CD14-positive monocyte (primary cell): Measurements from ENCODE around the gene POU1F1. TPM values are rescaled to one million over a fixed set of nuclear protein-coding genes. Genes with fewer than 3 reads are reported as not detected.

Experiments
- DNase-seq, 3 donors: peaks; one replicate each; pipeline ENCODE4 v3.0.0-alpha.2; 2011 to 2022
- H2AFZ ChIP-seq: 2 replicates; pipeline ENCODE4 v1.6.0; 2012; ENCODE audit warnings: mild to moderate bottlenecking, low read depth, low read length, inconsistent platforms; ENCODE audit not compliant: insufficient read depth, poor library complexity, severe bottlenecking
- H3K27ac ChIP-seq, 2 donors: 1 replicate in 1 of 2; 2 replicates in 1 of 2; pipeline ENCODE4 v1.5.1; 2012 to 2013; ENCODE audit warnings: low read length in 2 of 2, control low read depth in 1 of 2, inconsistent platforms in 1 of 2, low read depth in 1 of 2, mild to moderate bottlenecking in 1 of 2
- H3K27me3 ChIP-seq, 2 donors: one replicate each; pipeline versions ENCODE4 v1.6.0 to v1.6.1; 2011 to 2013; ENCODE audit warnings: low read length in 2 of 2; ENCODE audit not compliant: control insufficient read depth in 2 of 2, insufficient read depth in 2 of 2
- H3K36me3 ChIP-seq, 2 donors: replicated peaks in 1 of 2; 1 replicate in 1 of 2; 2 replicates in 1 of 2; pipeline versions ENCODE4 v1.5.1 to v1.6.1; 2012 to 2013; ENCODE audit warnings: low read length in 2 of 2, control low read depth in 1 of 2, inconsistent platforms in 1 of 2, mild to moderate bottlenecking in 1 of 2; ENCODE audit not compliant: insufficient read depth in 2 of 2, control insufficient read depth in 1 of 2
- H3K4me1 ChIP-seq, 2 donors: 1 replicate in 1 of 2; 2 replicates in 1 of 2; pipeline versions ENCODE4 v1.5.1 to v1.6.1; 2012 to 2013; ENCODE audit warnings: low read length in 2 of 2, control low read depth in 1 of 2, inconsistent platforms in 1 of 2, mild to moderate bottlenecking in 1 of 2, moderate library complexity in 1 of 2; ENCODE audit not compliant: insufficient read depth in 2 of 2, control insufficient read depth in 1 of 2
- H3K4me2 ChIP-seq: replicated peaks from 2 replicates; pipeline ENCODE3; 2012; ENCODE audit warnings: low read length, moderate library complexity, mild to moderate bottlenecking; ENCODE audit not compliant: poor library complexity, severe bottlenecking; ENCODE audit errors: extremely low read depth
- H3K4me3 ChIP-seq, 3 experiments: fragments of 200-600 bp in 1 of 3; sonication (generic) in 1 of 3; replicated peaks in 1 of 3; 1 replicate in 2 of 3; 2 replicates in 1 of 3; pipeline ENCODE4 v1.5.1; 2011 to 2013; ENCODE audit warnings: low read length in 3 of 3, mild to moderate bottlenecking in 3 of 3, control low read depth in 2 of 3, low read depth in 2 of 3, inconsistent platforms in 1 of 3, moderate library complexity in 1 of 3
- H3K79me2 ChIP-seq: 2 replicates; pipeline ENCODE4 v1.6.0; 2012; ENCODE audit warnings: mild to moderate bottlenecking, control low read depth, inconsistent platforms, low read length, moderate library complexity; ENCODE audit not compliant: insufficient read depth
- H3K9ac ChIP-seq: 2 replicates; pipeline ENCODE4 v1.6.0; 2017; ENCODE audit warnings: low read length, mild to moderate bottlenecking; ENCODE audit not compliant: insufficient read depth, poor library complexity, severe bottlenecking
- H3K9me3 ChIP-seq, 2 donors: replicated peaks in 1 of 2; 1 replicate in 1 of 2; 2 replicates in 1 of 2; pipeline versions ENCODE4 v1.5.1 to v1.6.1; 2012 to 2013; ENCODE audit warnings: low read length in 2 of 2, control low read depth in 1 of 2; ENCODE audit not compliant: control insufficient read depth in 1 of 2, insufficient read depth in 1 of 2
- H4K20me1 ChIP-seq: 2 replicates; pipeline ENCODE4 v1.6.0; 2012; ENCODE audit warnings: mild to moderate bottlenecking, low read length, control low read depth, moderate library complexity; ENCODE audit not compliant: insufficient read depth
- H3K27ac Mint-ChIP-seq, 7 donors: one replicate each; pipeline ENCODE4 v1.8.0; 2020; ENCODE audit warnings: mild to moderate bottlenecking in 7 of 7, mixed read lengths in 7 of 7, moderate library complexity in 6 of 7, inconsistent platforms in 2 of 7
- H3K27me3 Mint-ChIP-seq, 3 donors: one replicate each; pipeline ENCODE4 v1.8.0; 2021 to 2022; ENCODE audit warnings: low read depth in 3 of 3, mild to moderate bottlenecking in 3 of 3, mixed read lengths in 3 of 3, moderate library complexity in 3 of 3, inconsistent platforms in 1 of 3
- H3K36me3 Mint-ChIP-seq, 2 donors: one replicate each; pipeline ENCODE4 v1.8.0; 2020; ENCODE audit warnings: mixed read lengths in 2 of 2, inconsistent platforms in 1 of 2, mild to moderate bottlenecking in 1 of 2
- H3K4me1 Mint-ChIP-seq: one replicate; pipeline ENCODE4 v1.8.0; 2020; ENCODE audit warnings: mild to moderate bottlenecking, mixed read lengths
- H3K4me3 Mint-ChIP-seq, 2 donors: one replicate each; pipeline ENCODE4 v1.8.0; 2020; ENCODE audit warnings: mild to moderate bottlenecking in 2 of 2, mixed read lengths in 2 of 2, moderate library complexity in 1 of 2
- H3K9me3 Mint-ChIP-seq, 7 donors: one replicate each; pipeline ENCODE4 v1.8.0; 2020 to 2022; ENCODE audit warnings: mixed read lengths in 7 of 7, mild to moderate bottlenecking in 6 of 7, moderate library complexity in 6 of 7, inconsistent platforms in 2 of 7
- WGBS: methylation state at CpG from one replicate; pipeline ENCODE4 v1.1.5; 2013; ENCODE audit warnings: missing lambda C conversion rate; ENCODE audit not compliant: insufficient coverage; 5-methylcytosine and 5-hydroxymethylcytosine counted together
- intact Hi-C, 2 donors: fragments of 100-400 bp; cut with micrococcal nuclease; formaldehyde crosslinking; loops; one replicate each; pipeline versions ENCODE4 v1.15.0 to v1.15.1; 2023
- polyA plus RNA-seq, 3 donors: library from polyadenylated mRNA; depleted of rRNA in 1 of 3; unstranded in 2 of 3; stranded (reverse) in 1 of 3; fragments of 300-500 nt in 2 of 3; fragments of >200 nt in 1 of 3; fragmentation: Illumina TruSeq in 2 of 3; gene quantifications; 1 replicate in 2 of 3; 2 replicates in 1 of 3; pipeline ENCODE4 v1.2.3, GENCODE V29; 2012 to 2021
- TF ChIP-seq, protein P1 (sequence below): fragments of 200-600 bp; IDR thresholded peaks from one replicate; pipeline ENCODE4 v1.8.0; 2022; ENCODE audit warnings: antibody characterized with exemption, mild to moderate bottlenecking

POU1F1 gene
- polyA plus RNA-seq, 3 donors: not detected

DNA sequence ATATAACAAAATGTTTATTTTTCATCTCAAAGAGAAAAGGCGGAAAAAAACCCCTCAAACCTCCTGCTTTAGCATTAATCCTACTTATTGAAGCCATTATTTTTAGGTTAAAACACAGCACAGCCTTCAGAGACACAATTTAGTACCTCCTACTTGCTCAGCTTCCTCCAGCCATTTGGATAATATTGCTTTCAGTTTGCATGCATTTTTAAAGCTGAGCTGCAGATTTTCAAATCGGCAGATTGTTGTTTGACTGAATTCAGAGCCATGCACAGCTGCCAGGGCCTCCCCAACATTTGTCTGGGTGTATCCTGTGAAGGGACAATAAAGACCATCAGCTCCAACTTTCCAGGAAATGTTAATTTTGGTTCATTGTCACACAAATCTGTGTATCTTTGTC, 14.5 kb downstream of the POU1F1 start:
- intact Hi-C loops: no loop called here
- no peak overlapping the region for H3K4me3 Mint-ChIP-seq

DNA sequence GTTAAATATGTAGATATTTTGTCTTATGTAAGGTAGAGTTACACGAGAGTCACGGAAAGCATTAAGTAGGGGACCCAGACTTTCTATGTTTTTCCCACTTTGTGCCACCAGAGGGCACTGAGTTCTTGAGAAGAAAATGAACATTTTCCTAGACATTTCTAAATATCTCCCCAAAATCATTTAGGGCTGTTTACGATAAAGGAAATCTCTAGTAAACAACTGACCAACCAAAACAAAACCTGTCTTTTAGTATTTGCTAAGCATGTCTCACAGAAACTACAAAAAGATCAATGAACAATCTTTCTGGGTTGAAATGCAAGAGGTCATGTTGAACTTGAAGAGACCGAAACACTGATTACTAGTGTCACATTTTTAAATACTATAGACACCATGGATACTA, 16.1 kb downstream of the POU1F1 start:
- no CpG with 5 or more reads among the region's 4 CpGs for WGBS
- Mint-ChIP-seq H3K4me1 (peaks cover 3% of the 10 kb centered on the region), H3K4me3 (no peak overlapping the region), H3K36me3 (peaks cover 7% of the 10 kb centered on the region in 2 donors), H3K27ac (no peak overlapping the region), H3K9me3 (no peaks in the 10 kb centered on the region), H3K27me3 (no peaks in the 10 kb centered on the region)
- TF ChIP-seq, protein P1, sequence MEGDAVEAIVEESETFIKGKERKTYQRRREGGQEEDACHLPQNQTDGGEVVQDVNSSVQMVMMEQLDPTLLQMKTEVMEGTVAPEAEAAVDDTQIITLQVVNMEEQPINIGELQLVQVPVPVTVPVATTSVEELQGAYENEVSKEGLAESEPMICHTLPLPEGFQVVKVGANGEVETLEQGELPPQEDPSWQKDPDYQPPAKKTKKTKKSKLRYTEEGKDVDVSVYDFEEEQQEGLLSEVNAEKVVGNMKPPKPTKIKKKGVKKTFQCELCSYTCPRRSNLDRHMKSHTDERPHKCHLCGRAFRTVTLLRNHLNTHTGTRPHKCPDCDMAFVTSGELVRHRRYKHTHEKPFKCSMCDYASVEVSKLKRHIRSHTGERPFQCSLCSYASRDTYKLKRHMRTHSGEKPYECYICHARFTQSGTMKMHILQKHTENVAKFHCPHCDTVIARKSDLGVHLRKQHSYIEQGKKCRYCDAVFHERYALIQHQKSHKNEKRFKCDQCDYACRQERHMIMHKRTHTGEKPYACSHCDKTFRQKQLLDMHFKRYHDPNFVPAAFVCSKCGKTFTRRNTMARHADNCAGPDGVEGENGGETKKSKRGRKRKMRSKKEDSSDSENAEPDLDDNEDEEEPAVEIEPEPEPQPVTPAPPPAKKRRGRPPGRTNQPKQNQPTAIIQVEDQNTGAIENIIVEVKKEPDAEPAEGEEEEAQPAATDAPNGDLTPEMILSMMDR: peak; percentile 80
- Histone ChIP-seq H3K36me3 (peaks cover 2 to 17% of the 10 kb centered on the region in 2 donors), H3K4me1 (no peaks in the 10 kb centered on the region), H3K4me3 (no peak overlapping the region), H3K27me3 (no peaks in the 10 kb centered on the region), H3K79me2 (no peaks in the 10 kb centered on the region), H3K9ac (no peak overlapping the region), H3K27ac (no peak overlapping the region), H3K4me2 (no peak overlapping the region), H3K9me3 (no peaks in the 10 kb centered on the region), H4K20me1 (no peaks in the 10 kb centered on the region), H2AFZ (no peak overlapping the region)
- intact Hi-C loops: no loop called here
- peak; percentile 19 to 48 (median 34) for DNase-seq

More for the DNA sequence above, 14.5 kb downstream of the POU1F1 start:
- no peak overlapping the region for H3K4me2 ChIP-seq
- H3K36me3 Mint-ChIP-seq: no peaks in the 10 kb centered on the region
- H4K20me1 ChIP-seq: no peaks in the 10 kb centered on the region
- no peaks in the 10 kb centered on the region for H3K9me3 ChIP-seq
- peaks cover 3% of the 10 kb centered on the region for H3K4me1 Mint-ChIP-seq
- 100% methylated on average over 1 of the region's 2 CpGs for WGBS
- no peaks in the 10 kb centered on the region for H3K79me2 ChIP-seq
- H3K9me3 Mint-ChIP-seq: no peaks in the 10 kb centered on the region
- no peak overlapping the region for H3K4me3 ChIP-seq
- H3K9ac ChIP-seq: no peak overlapping the region
- no peak for DNase-seq
- no peaks in the 10 kb centered on the region for H3K27me3 ChIP-seq
- no peaks in the 10 kb centered on the region for H3K4me1 ChIP-seq
- peaks cover 0 to 2% of the 10 kb centered on the region in 2 donors for H3K36me3 ChIP-seq
- H3K27ac Mint-ChIP-seq: no peak overlapping the region
- no peak overlapping the region for H3K27ac ChIP-seq
- H2AFZ ChIP-seq: no peak overlapping the region
- no peaks in the 10 kb centered on the region for H3K27me3 Mint-ChIP-seq
- TF ChIP-seq, protein P1: no peak
